NCI-H2196 (cell line): ENCODE measurements around the gene LRCOL1.
"Not testable (repeated sequence)": the region's sequence is repeated elsewhere in the genome, so short reads cannot be mapped to it uniquely, and the experiment has no call there.

Experiments used
- DNase-seq: peaks from one replicate; lab custom pipeline; 2025; ENCODE audit not compliant: unreplicated experiment; lab: John Stamatoyannopoulos, UW

Gene LRCOL1

GRCh38 chr12:132602572-132603239 lies 7.7 kb downstream of the LRCOL1 start:
- DNase-seq = no peak

- no peak for DNase-seq
Measured at GRCh38 chr12:132601171-132601883, 9.1 kb downstream of the LRCOL1 start.

DNA sequence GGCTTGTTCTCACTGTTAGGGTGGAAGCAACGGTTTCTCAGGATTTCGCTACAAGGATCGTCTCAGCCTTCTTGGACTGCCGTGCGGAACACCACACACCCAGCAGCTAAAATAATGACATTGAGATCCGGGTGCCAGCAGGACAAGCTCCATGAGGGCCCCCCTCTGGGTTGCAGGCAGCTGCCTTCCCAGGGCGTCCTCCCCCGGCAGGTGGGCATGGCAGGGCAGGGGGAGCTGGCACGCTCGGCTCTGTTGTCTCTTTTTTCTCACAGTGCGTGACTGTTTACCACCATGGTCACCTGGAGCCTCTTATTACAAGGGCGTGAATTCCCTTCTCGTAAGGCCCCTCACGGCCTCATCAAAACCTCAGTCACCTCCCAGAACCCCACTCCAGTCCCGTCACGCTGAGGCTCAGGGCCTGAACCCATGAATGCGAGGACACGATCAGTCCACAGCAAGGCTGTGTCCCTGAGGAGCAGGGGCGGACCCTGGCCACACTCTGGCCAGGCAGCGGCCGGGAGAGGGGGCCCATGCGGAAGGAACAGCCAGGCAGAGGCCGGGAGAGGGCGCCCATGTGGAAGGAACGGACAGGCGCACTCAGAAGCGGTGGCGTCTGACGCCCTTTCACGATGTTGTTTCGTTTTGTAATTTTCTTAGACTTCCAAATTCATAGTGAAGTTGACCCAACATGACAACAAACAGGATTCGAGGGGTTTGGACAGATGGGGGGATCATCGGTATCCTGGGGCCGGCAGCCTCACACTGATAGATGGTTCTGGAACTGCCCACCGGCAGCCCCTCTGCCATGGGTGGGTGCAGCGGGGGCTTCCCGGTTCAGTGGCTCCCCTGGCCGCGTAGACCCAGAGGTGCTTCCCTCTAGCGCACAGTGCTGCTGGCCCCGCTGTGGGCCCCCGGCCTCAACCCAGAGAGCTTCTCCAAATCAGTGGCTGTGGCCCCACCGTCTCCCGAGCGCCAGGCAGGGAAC lies 10.0 kb downstream of the LRCOL1 start:
- DNase-seq = peak; percentile 42

DNA sequence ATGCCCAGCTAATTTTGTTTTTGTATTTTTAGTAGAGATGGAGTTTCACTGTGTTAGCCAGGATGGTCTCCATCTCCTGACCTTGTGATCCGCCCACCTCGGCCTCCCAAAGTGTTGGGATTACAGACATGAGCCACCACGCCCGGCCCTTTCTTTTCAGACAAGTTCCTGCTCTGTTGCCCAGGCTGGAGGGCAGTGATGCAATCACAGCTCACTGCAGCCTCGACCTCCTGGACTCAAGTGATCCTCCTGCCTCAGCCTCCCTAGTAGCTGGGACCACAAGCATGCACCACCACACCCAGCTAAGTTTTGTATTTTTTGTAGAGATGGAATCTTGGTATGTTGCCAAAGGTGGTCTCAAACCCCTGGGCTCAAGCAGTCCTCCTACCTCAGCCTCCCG lies 10.9 kb downstream of the LRCOL1 start:
- DNase-seq = not testable (repeated sequence)

GRCh38 chr12:132597333-132598316 lies 12.8 kb downstream of the LRCOL1 start:
- peak; percentile 52 for DNase-seq

GRCh38 chr12:132596016-132596415 lies 14.4 kb downstream of the LRCOL1 start:
- DNase-seq = no peak

DNA sequence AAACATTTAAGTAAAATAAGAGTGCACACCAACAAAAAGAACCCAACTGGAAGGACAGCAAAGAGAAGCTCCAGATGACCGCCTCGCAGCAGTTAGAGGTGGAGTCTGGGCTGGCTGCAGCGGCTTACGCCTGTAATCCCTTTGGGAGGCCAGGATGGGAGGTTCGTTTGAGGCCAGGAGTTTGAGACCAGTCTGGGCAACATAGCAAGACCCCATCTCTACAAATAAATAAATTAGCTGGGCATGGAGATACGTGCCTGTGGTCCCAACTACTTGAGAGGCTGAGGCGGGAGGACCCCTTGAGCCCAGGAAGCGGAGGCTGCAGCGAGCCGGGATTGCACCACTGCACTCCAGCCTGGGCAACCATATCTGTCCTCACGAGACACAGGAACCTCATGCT lies 15.2 kb downstream of the LRCOL1 start:
- DNase-seq = no peak

DNA sequence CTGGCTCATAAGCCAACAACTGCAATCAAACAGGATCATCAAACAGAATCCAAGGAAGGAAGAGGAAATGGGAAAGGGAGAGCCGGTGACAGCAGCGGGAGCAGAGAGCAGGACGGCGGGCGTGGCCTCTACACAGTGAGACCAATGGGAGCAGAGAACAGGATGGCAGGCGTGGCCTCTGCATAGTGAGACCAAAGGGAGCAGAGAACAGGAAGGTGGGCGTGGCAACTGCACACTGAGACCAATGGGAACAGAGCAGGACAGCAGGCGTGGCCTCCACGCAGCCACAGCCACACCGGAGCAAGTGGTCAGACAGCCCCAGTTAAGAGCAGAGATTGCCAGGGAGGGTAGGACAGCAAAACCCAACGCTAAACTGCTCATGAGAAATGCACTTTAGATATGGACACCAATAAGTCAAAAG lies 16.4 kb downstream of the LRCOL1 start:
- peak; percentile 98 for DNase-seq

DNA sequence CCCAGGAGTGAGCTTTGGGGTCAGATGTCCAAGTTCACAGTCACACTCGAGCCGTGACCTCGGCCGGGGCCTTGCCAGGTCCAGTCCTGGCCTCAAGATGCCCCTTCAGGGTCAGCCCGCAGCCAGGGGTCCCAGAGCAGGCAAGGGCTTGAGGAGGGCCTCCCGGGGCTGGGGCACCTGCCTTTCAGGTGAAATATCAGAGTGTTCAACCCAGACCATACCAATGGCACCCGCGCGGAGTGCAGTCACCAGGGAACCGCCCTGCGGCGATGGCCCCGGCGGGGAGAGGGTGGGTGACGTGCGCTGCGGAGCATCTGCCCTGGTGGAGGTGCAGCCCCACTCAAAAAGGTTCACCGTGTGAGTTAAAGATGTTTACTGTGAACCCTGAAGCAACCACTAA lies 16.9 kb downstream of the LRCOL1 start:
- peak; percentile 50 for DNase-seq

DNA sequence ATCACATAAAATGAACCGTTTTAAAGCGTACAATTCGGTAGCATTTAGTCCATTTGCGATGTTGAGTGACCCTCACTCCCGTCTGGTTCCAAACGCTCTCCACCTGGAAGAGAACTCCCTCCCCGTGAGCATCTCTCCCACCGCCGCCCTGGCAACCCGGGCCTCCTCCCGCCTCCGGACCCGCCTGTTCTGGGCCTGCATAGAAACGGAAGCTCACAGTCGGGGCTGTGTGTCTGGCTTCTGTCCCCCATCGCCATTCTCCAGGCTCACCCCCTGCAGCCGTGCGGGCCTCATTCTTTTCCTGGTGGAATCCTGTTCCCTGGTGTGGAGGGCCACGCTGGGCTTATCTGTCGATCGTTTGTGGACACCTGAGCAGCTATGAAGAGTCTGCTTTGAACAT lies 17.3 kb downstream of the LRCOL1 start:
- no peak for DNase-seq

DNA sequence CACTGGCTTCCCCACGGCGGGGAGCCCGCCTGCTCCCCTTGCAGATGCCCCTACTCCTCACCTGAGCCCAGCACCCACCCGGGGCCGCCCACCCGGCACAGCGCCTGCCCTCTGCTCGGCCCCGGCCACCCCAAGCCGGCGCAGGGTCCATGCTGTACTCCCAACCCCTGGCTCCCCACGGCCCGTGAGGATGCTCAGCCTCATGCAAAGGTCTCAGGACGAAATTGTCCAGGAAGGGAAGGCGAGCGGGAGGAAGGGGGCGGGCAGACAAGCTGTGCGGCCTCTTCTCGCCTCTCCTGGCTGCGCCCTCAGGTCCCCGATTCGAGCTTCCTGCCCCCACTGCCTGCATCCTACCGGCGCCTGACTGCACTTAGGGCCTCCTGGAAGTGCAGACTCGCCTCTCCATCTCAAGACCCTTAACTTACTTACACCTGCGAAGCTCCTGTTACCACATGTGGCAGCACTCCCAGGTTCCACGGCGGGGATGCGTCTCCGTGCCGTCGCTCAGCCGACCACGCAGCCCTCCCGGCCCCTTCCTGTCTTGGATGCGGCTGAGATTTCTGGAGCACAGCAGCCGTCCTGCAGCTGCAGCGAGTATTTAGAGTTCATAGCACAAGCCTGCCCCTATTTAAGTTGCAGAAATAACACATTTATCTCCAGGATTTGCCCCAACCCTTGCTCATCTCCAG lies 18.0 kb downstream of the LRCOL1 start:
- DNase-seq = no peak

- no peak for DNase-seq
Measured at GRCh38 chr12:132591107-132591935, 19.1 kb downstream of the LRCOL1 start.

DNA sequence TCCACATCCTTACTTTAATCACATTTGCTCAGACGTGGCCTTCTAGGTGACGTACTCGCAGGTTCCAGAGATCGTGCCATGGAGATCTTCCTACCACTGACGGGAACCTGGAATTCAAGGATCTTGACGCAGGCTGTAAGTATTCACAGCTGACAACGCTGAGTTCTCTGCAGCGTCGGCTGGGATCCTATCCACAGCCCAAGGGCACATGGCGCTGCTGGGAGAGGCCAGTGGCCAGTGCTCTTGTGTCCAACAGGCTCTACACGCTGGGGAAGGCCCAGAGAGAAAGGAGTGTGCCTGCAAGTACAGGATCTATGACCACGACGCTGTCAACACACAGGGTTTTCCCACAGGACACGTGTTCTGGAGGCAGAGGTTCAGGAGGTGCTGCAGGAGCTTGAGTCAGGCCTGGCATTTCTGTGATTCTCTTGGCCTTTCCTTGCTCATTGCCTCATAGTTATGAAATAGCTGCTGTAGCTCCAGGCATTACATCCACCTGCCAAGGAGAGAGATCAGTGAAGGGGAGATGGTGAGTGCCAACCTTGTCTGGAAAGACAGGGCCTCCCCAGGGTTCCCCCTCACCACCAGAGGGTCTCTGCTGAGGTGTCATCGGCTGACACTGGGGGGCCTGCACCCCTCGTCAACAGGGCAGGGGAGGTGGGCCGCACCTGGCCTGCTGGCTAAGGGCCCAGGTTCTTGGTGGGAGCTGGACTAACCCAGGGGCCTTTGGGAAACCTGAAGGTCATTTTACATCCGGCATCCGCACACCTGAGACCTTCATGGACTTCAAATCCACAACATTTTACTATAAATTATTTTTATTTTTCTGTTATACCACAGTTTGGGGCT lies 21.3 kb downstream of the LRCOL1 start:
- no peak for DNase-seq

DNA sequence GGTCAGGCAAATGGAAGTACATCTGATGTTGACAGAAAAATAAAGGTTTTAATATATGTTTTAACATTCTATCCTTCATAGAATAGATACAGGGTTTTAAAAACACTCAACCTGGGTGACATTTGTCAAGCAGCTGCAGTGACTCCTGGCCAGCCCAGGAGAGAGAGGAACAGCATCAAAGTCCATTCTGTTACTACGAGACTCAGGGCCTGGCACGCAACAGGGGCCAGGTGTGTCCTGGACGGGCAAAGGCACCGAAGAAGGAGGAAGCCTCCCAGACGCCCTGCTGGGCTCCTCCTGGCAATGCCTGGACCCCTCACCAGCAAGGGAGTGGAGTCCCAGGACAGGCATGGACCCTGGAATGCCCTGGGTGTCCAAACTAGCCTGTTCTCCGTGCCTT lies 22.1 kb downstream of the LRCOL1 start:
- no peak for DNase-seq

DNA sequence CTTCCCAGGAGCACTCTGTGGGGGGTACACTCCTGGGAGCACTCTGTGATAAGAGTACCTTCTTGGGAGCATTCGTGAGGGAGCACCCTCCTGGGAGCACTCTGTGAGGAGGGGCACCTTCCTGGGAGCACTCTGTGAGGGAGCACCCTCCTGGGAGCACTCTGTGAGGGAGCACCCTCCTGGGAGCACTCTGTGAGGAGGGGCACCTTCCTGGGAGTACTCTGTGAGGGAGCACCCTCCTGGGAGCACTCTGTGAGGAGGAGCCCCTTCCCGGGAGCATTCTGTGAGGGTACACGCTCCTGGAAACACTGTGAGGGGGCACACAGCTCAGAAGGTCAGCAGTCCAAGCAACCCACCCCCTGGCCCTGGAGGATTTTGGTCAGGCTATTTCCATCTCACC lies 22.6 kb downstream of the LRCOL1 start:
- DNase-seq = no peak

- DNase-seq = no peak
Measured at GRCh38 chr12:132586929-132587328, 23.5 kb downstream of the LRCOL1 start.

- DNase-seq = no peak
Measured at GRCh38 chr12:132585177-132585576, 25.2 kb downstream of the LRCOL1 start.

GRCh38 chr12:132584429-132584828 lies 26.0 kb downstream of the LRCOL1 start:
- DNase-seq = no peak
